ENCODE data around the gene TGM2. TPM values are rescaled to one million over a fixed set of nuclear protein-coding genes. Genes with fewer than 3 reads are reported as not detected.

The TGM2 gene
- total and polyA plus RNA-seq, 9 of the 15 experiments (the other 6 are each of a cell fraction or from before 2014, with no cell fraction given) = 5.5 to 78.5 (median 37.6) TPM

- TF ChIP-seq BRF2 (IDR thresholded peaks at IDR 0.05; ENCODE audit: borderline replicate concordance, insufficient read depth, insufficient read length) (no peak), STAT5A (IDR thresholded peaks at IDR 0.05; ENCODE audit: borderline replicate concordance, low read length) (peak; percentile 69; the same call in 1 of the 2 replicates), ZFX (CRISPR knock-in tag; IDR thresholded peaks at IDR 0.05) (no peak), BCL6 (CRISPR knock-in tag; IDR thresholded peaks at IDR 0.05) (no peak)
These were observed 42.0 kb downstream of the TGM2 start (continued) for GRCh38 chr20:38123021-38123587.

DNA sequence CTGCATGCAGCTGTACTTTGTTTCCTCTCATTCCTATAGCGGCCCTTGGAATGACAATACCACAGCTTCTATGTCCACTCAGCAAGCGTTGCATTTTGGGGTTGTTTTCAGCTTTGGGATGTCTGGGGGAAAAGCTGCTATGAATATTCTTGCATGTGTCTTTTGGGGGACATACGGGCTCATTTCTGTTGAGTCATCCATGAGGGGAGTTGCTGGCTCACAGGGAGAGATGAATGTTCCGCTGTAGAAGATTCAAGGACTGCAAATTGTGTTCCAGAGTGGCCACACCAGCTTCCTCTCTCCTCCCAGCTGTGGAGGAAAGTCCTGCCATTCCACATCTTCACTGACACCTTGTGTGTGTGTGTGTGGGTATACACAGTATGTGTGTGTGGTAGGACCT, 43.3 kb downstream of the TGM2 start:
- Histone ChIP-seq H3K36me3 (ENCODE audit: control insufficient read depth, insufficient read depth, low read length) (no peaks in the 10 kb centered on the region), H3K4me3 (no peak overlapping the region), H3K4me1 (replicated peaks in 1 of 2; ENCODE audit: control insufficient read depth in 2 of 2, insufficient read depth in 2 of 2, low read length in 2 of 2) (peaks cover 24 to 31% of the 10 kb centered on the region in 2 experiments), H3K27ac (ENCODE audit: extremely low read depth, low read depth, low read length) (peak overlapping the region; percentile 52; the same call in 2 of the 3 replicates), H2AFZ (ENCODE audit: low read depth, low read length) (peak overlapping the region; percentile 85), H3K4me2 (ENCODE audit: insufficient read depth, low read length) (peak overlapping the region; percentile 32), H4K20me1 (replicated peaks; ENCODE audit: control insufficient read depth, insufficient read depth, low read length) (no peaks in the 10 kb centered on the region), H3K79me2 (ENCODE audit: control insufficient read depth, insufficient read depth, low read length) (no peaks in the 10 kb centered on the region), H3K9ac (ENCODE audit: insufficient read depth in 1 of 2, low read depth in 2 of 2, low read length in 2 of 2) (peak overlapping the region in 1 of 2 experiments; percentile 50; a peak in 1 of 4 replicates), H3K9me1 (ENCODE audit: control insufficient read depth, insufficient read depth, low read length) (no peaks in the 10 kb centered on the region), H3K9me3 (replicated peaks; ENCODE audit: control insufficient read depth, insufficient read depth, low read depth, low read length) (no peaks in the 10 kb centered on the region), H3K27me3 (ENCODE audit: control insufficient read depth in 2 of 2, insufficient read depth in 2 of 2, low read length in 2 of 2) (no peaks in the 10 kb centered on the region)
- in situ Hi-C loops (cut with MboI) = no loop called here
- intact Hi-C loops (cut with micrococcal nuclease) = no loop called here
- FAIRE-seq (no peak), DNase-seq (ENCODE audit: extremely low read depth in 1 of 4, low spot score in 3 of 4) (peak in 1 of 4 experiments; percentile 38), ATAC-seq (no peak; the same call in 2 of the 3 replicates)
- ChIA-PET POLR2A (no interaction called here), CTCF (ENCODE audit: low intra/inter-chr PET ratio) (no interaction called here)
- BruUV-seq (replicated peaks) = no TSS peak
- 55% methylated on average over 4 of the region's 4 CpGs for WGBS (ENCODE audit: insufficient coverage, low coverage, missing lambda C conversion rate)
- TF ChIP-seq KLF10 (CRISPR knock-in tag; IDR thresholded peaks at IDR 0.05) (no peak), ZNF165 (CRISPR knock-in tag; IDR thresholded peaks at IDR 0.05; ENCODE audit: borderline replicate concordance) (no peak), SIRT6 (IDR thresholded peaks at IDR 0.05; ENCODE audit: low read depth, low read length) (no peak), RBBP5 (IDR thresholded peaks at IDR 0.05; ENCODE audit: borderline replicate concordance, insufficient read depth, low read length, poor library complexity, severe bottlenecking) (peak; percentile 17), CTCFL (IDR thresholded peaks at IDR 0.05; ENCODE audit: borderline replicate concordance, insufficient read depth, low read depth, low read length, poor library complexity, severe bottlenecking) (no peak)
- TF ChIP-seq, protein P1, sequence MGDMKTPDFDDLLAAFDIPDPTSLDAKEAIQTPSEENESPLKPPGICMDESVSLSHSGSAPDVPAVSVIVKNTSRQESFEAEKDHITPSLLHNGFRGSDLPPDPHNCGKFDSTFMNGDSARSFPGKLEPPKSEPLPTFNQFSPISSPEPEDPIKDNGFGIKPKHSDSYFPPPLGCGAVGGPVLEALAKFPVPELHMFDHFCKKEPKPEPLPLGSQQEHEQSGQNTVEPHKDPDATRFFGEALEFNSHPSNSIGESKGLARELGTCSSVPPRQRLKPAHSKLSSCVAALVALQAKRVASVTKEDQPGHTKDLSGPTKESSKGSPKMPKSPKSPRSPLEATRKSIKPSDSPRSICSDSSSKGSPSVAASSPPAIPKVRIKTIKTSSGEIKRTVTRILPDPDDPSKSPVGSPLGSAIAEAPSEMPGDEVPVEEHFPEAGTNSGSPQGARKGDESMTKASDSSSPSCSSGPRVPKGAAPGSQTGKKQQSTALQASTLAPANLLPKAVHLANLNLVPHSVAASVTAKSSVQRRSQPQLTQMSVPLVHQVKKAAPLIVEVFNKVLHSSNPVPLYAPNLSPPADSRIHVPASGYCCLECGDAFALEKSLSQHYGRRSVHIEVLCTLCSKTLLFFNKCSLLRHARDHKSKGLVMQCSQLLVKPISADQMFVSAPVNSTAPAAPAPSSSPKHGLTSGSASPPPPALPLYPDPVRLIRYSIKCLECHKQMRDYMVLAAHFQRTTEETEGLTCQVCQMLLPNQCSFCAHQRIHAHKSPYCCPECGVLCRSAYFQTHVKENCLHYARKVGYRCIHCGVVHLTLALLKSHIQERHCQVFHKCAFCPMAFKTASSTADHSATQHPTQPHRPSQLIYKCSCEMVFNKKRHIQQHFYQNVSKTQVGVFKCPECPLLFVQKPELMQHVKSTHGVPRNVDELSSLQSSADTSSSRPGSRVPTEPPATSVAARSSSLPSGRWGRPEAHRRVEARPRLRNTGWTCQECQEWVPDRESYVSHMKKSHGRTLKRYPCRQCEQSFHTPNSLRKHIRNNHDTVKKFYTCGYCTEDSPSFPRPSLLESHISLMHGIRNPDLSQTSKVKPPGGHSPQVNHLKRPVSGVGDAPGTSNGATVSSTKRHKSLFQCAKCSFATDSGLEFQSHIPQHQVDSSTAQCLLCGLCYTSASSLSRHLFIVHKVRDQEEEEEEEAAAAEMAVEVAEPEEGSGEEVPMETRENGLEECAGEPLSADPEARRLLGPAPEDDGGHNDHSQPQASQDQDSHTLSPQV (IDR thresholded peaks at IDR 0.05) = no peak
